Kidney epithelial cell (primary cell): Measurements from ENCODE around the gene HPX. TPM values are rescaled to one million over a fixed set of nuclear protein-coding genes. Genes with fewer than 3 reads are reported as not detected.

Experiments used
- DNase-seq: peaks from one replicate; pipeline ENCODE4 v3.0.0-alpha.2; 2010; ENCODE audit warnings: low read depth
- H3K27me3 ChIP-seq: 2 replicates; pipeline ENCODE4 v1.6.0; 2011; ENCODE audit warnings: low read length; ENCODE audit not compliant: control insufficient read depth, insufficient read depth
- H3K36me3 ChIP-seq: 2 replicates; pipeline ENCODE4 v1.5.1; 2011; ENCODE audit warnings: low read length; ENCODE audit not compliant: control insufficient read depth, insufficient read depth
- H3K4me3 ChIP-seq: 2 replicates; pipeline ENCODE4 v1.5.1; 2011; ENCODE audit warnings: low read depth, mild to moderate bottlenecking, control low read depth, low read length
- CTCF ChIP-seq: IDR thresholded peaks from 2 replicates; pipeline ENCODE4 v1.5.1; 2011; ENCODE audit warnings: mild to moderate bottlenecking, moderate library complexity, low read length, control low read depth, inconsistent platforms; ENCODE audit not compliant: insufficient read depth, poor library complexity, severe bottlenecking
- total RNA-seq: library from RNA; depleted of rRNA; stranded (reverse); fragments of >200 nt; gene quantifications from 2 replicates; pipeline ENCODE4 v1.2.3, GENCODE V29; 2015

Gene HPX
- total RNA-seq, 1 donor from 2014 or later, result 0.13 TPM

- Histone ChIP-seq H3K27me3 (no peaks in the 10 kb centered on the region), H3K36me3 (no peaks in the 10 kb centered on the region), H3K4me3 (no peak overlapping the region)
- no peak for TF ChIP-seq CTCF
- DNase-seq, result no peak
These were observed 36.3 kb downstream of the HPX start for GRCh38 chr11:6404342-6405051.

GRCh38 chr11:6403539-6403938 lies 37.2 kb downstream of the HPX start:
- no peaks in the 10 kb centered on the region for H3K36me3 ChIP-seq
- no peak for DNase-seq
- H3K27me3 ChIP-seq, result no peaks in the 10 kb centered on the region
- no peak overlapping the region for H3K4me3 ChIP-seq
- TF ChIP-seq CTCF, result no peak

- Histone ChIP-seq H3K27me3 (no peaks in the 10 kb centered on the region), H3K36me3 (no peaks in the 10 kb centered on the region), H3K4me3 (no peak overlapping the region)
- TF ChIP-seq CTCF, result no peak
- DNase-seq, result no peak
These were observed 38.2 kb downstream of the HPX start for GRCh38 chr11:6402561-6402981.

GRCh38 chr11:6402061-6402470 lies 38.7 kb downstream of the HPX start:
- Histone ChIP-seq H3K36me3 (no peaks in the 10 kb centered on the region), H3K4me3 (no peak overlapping the region), H3K27me3 (no peaks in the 10 kb centered on the region)
- TF ChIP-seq CTCF, result no peak
- DNase-seq, result no peak

- no peak overlapping the region for H3K4me3 ChIP-seq
- no peak for TF ChIP-seq CTCF
- H3K27me3 ChIP-seq, result no peaks in the 10 kb centered on the region
- H3K36me3 ChIP-seq, result no peaks in the 10 kb centered on the region
- DNase-seq, result no peak
These were observed 39.3 kb downstream of the HPX start for GRCh38 chr11:6401464-6401863.
